H1 (cell line): ENCODE data around the gene CRYBB3.
"Not testable (repeated sequence)": the region's sequence is repeated elsewhere in the genome, so short reads cannot be mapped to it uniquely, and the experiment has no call there.

ENCODE experiments used
- BACH1 ChIP-seq: IDR thresholded peaks from 2 replicates; pipeline ENCODE4 v1.6.1; 2012; ENCODE audit warnings: low read length, improper control_type of control experiment
- RAD21 ChIP-seq, 2 experiments: IDR thresholded peaks in 1 of 2; conservative IDR thresholded peaks in 1 of 2; 2 replicates each; pipeline ENCODE4 v1.6.1; 2011; ENCODE audit warnings: low read depth in 2 of 2, low read length in 2 of 2, improper control_type of control experiment in 1 of 2, inconsistent platforms in 1 of 2, mild to moderate bottlenecking in 1 of 2, moderate library complexity in 1 of 2
- SAP30 ChIP-seq: fragments of 300-600 bp; sonication (generic); IDR thresholded peaks from 2 replicates; pipeline ENCODE4 v1.7.1; 2012; ENCODE audit warnings: low read length, moderate library complexity, mild to moderate bottlenecking, inconsistent platforms; ENCODE audit not compliant: insufficient read depth, insufficient replicate concordance
- TF ChIP-seq, protein P1 (sequence below), 3 experiments: IDR thresholded peaks; 1 replicate in 2 of 3; 2 replicates in 1 of 3; pipeline versions ENCODE4 v1.5.1 to v1.6.1; 2011; ENCODE audit warnings: low read length in 3 of 3, mild to moderate bottlenecking in 3 of 3, inconsistent platforms in 2 of 3, low read depth in 1 of 3, moderate library complexity in 1 of 3; ENCODE audit not compliant: insufficient read depth in 1 of 3; ENCODE audit errors: control extremely low read depth in 1 of 3
- TF ChIP-seq, protein P2 (sequence below): IDR thresholded peaks from 2 replicates; pipeline ENCODE4 v1.6.1; 2011; ENCODE audit warnings: low read length, improper control_type of control experiment

DNA sequence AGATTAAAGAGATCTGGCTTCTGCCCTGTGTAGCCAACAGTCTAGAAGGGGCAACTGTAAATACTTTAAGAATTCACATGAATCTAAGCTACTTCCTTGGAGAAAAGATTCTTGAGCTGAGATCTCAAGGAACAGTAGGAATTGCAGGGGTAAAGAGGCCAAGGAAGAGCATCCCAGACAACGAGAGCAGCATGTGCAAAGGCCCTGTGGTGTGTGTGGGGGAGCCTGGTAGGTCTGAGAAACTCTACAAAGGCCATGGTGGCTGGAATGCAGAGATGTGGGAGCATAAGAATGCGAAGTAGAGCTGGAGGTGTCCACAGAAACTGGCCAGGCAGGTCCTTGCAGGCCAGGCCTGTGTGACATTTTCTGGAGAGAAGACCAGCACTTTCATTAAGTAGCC is 31.1 kb downstream of the CRYBB3 start:
- not testable (repeated sequence) for TF ChIP-seq BACH1; SAP30; RAD21 (IDR thresholded peaks at IDR 0.05 in 1 of 2, conservative IDR thresholded peaks at IDR 0.05 in 1 of 2; ENCODE audit: low read depth in 2 of 2, low read length in 2 of 2)
- TF ChIP-seq, protein P1, sequence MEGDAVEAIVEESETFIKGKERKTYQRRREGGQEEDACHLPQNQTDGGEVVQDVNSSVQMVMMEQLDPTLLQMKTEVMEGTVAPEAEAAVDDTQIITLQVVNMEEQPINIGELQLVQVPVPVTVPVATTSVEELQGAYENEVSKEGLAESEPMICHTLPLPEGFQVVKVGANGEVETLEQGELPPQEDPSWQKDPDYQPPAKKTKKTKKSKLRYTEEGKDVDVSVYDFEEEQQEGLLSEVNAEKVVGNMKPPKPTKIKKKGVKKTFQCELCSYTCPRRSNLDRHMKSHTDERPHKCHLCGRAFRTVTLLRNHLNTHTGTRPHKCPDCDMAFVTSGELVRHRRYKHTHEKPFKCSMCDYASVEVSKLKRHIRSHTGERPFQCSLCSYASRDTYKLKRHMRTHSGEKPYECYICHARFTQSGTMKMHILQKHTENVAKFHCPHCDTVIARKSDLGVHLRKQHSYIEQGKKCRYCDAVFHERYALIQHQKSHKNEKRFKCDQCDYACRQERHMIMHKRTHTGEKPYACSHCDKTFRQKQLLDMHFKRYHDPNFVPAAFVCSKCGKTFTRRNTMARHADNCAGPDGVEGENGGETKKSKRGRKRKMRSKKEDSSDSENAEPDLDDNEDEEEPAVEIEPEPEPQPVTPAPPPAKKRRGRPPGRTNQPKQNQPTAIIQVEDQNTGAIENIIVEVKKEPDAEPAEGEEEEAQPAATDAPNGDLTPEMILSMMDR (IDR thresholded peaks at IDR 0.05; ENCODE audit: control extremely low read depth in 1 of 3, insufficient read depth in 1 of 3, low read depth in 1 of 3, low read length in 3 of 3), result not testable (repeated sequence)
- TF ChIP-seq, protein P2, sequence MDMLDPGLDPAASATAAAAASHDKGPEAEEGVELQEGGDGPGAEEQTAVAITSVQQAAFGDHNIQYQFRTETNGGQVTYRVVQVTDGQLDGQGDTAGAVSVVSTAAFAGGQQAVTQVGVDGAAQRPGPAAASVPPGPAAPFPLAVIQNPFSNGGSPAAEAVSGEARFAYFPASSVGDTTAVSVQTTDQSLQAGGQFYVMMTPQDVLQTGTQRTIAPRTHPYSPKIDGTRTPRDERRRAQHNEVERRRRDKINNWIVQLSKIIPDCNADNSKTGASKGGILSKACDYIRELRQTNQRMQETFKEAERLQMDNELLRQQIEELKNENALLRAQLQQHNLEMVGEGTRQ, result not testable (repeated sequence)
